Glomerular endothelial cell (primary cell): Measurements from ENCODE around the gene STIMATE. TPM values are rescaled to one million over a fixed set of nuclear protein-coding genes. Genes with fewer than 3 reads are reported as not detected.

Source experiments
- DNase-seq: peaks from one replicate; pipeline ENCODE4 v3.0.0-alpha.2; 2011; ENCODE audit warnings: low read depth, low spot score; ENCODE audit errors: extremely low read depth
- total RNA-seq: library from RNA; depleted of rRNA; stranded (reverse); fragments of >200 nt; gene quantifications from 2 replicates; pipeline ENCODE4 v1.2.3, GENCODE V29; 2015

Gene STIMATE
- 14.0 and 28.5 TPM in 2 replicates for total RNA-seq

- DNase-seq = no peak
Measured at GRCh38 chr3:52897130-52898122, at the start of gene STIMATE. Gene STIMATE, minus strand, starts transcription at chr3:52897548. Its CDS starts 98 bp downstream, at chr3:52897450.

GRCh38 chr3:52939600-52939999 lies 42.3 kb upstream of the STIMATE start:
- DNase-seq = no peak

- DNase-seq = peak; percentile 12
Measured at GRCh38 chr3:52934630-52935530, 37.5 kb upstream of the STIMATE start.

GRCh38 chr3:52931889-52932288 lies 34.5 kb upstream of the STIMATE start:
- no peak for DNase-seq

- DNase-seq = no peak
Measured at GRCh38 chr3:52931328-52931727, 34.0 kb upstream of the STIMATE start.

- no peak for DNase-seq
Measured at GRCh38 chr3:52930748-52931147, 33.4 kb upstream of the STIMATE start.

GRCh38 chr3:52926554-52926953 lies 29.2 kb upstream of the STIMATE start:
- DNase-seq = no peak

- DNase-seq = no peak
Measured at GRCh38 chr3:52925405-52926313, 28.3 kb upstream of the STIMATE start.

- no peak for DNase-seq
Measured at GRCh38 chr3:52923963-52924362, 26.6 kb upstream of the STIMATE start.

GRCh38 chr3:52920841-52921240 lies 23.5 kb upstream of the STIMATE start:
- no peak for DNase-seq

GRCh38 chr3:52917044-52917443 lies 19.7 kb upstream of the STIMATE start:
- DNase-seq = no peak

- no peak for DNase-seq
Measured at GRCh38 chr3:52915294-52915693, 17.9 kb upstream of the STIMATE start.

- no peak for DNase-seq
Measured at GRCh38 chr3:52912885-52913731, 15.8 kb upstream of the STIMATE start.

- no peak for DNase-seq
Measured at GRCh38 chr3:52910823-52911222, 13.5 kb upstream of the STIMATE start.

GRCh38 chr3:52907497-52907896 lies 10.1 kb upstream of the STIMATE start:
- no peak for DNase-seq

GRCh38 chr3:52904552-52904951 lies 7.2 kb upstream of the STIMATE start:
- DNase-seq = no peak

GRCh38 chr3:52904000-52904399 lies 6.7 kb upstream of the STIMATE start:
- no peak for DNase-seq

GRCh38 chr3:52896613-52897012 lies 735 bp downstream of the STIMATE start:
- DNase-seq = no peak

- no peak for DNase-seq
Measured at GRCh38 chr3:52896151-52896550, 1.2 kb downstream of the STIMATE start.
